HG02588 (cell line): Measurements from ENCODE around the gene TEX30.

Source experiments
- ATAC-seq: cut with Tn5 transposase; IDR thresholded peaks from one replicate; pipeline ENCODE4 v1.9.1; 2021; ENCODE audit warnings: mild to moderate bottlenecking, moderate library complexity; ENCODE audit not compliant: unreplicated experiment

TEX30 gene

GRCh38 chr13:102718746-102719145 is 54.8 kb downstream of the TEX30 start:
- no peak for ATAC-seq
